Dermis microvascular lymphatic vessel endothelial cell (primary cell): ENCODE measurements around the gene STAM. TPM values are rescaled to one million over a fixed set of nuclear protein-coding genes. Genes with fewer than 3 reads are reported as not detected.
A peak's percentile ranks its signal among the peaks of the same experiment; 100 is the strongest.
"Not testable (repeated sequence)": the region's sequence is repeated elsewhere in the genome, so short reads cannot be mapped to it uniquely, and the experiment has no call there.

Experiments used
- DNase-seq, 2 donors: peaks; one replicate each; pipeline versions ENCODE4 v3.0.0 to v3.0.0-alpha.2; 2010; ENCODE audit warnings: low read depth in 2 of 2
- total RNA-seq: library from RNA; depleted of rRNA; stranded (reverse); fragments of >200 nt; gene quantifications from 2 replicates; pipeline ENCODE4 v1.2.1, GENCODE V29; 2014

The STAM gene
- total RNA-seq: 7.7 and 9.6 TPM in 2 replicates

GRCh38 chr10:17643755-17644484, at the start of gene STAM:
Gene STAM (plus strand): TSS chr10:17644151. CDS start chr10:17644340, 189 bp downstream.
- peak; percentile 78 to 95 for DNase-seq

DNA sequence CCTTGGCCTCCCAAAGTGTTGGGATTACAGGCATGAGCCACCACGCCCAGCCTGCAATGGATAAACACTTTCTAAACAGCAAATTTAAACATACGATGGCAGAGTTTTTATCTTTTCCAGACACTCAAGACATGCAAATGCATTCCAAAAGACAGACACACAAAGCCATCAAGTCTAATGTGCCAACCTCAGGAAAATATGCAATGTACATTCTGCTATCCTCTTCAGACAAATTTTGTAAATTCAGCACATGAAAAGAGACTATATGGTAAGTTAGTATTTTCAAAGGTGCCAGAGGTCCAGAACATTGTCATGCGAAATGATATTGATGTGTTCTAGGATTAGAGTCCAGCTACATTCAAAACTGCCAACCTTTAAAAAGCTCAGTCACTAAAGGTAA, 46.6 kb upstream of the STAM start:
- DNase-seq: no peak

DNA sequence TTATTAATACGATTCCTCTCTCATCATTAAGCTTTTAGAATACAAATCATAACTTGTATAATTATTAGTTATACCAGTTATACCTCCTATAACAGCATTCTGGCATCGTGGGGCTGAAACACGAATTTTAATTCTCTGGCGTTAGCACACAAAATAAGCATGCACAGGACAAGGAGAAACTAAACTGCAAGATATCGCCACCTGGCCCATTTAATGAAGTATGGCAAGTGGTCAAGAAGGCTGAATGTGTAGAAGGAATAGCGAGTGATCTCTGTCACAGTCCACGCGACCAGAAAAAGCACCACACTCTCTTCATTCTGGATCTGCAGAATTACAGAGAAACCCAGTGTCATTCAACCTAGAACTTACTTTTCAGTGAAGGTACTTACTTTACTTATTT, 44.9 kb upstream of the STAM start:
- peak in 1 of 2 donors; percentile 73 for DNase-seq

GRCh38 chr10:17605936-17606335, 38.0 kb upstream of the STAM start:
- DNase-seq: no peak

GRCh38 chr10:17606547-17607040, 37.4 kb upstream of the STAM start:
- no peak for DNase-seq

GRCh38 chr10:17607060-17607459, 36.9 kb upstream of the STAM start:
- no peak for DNase-seq

DNA sequence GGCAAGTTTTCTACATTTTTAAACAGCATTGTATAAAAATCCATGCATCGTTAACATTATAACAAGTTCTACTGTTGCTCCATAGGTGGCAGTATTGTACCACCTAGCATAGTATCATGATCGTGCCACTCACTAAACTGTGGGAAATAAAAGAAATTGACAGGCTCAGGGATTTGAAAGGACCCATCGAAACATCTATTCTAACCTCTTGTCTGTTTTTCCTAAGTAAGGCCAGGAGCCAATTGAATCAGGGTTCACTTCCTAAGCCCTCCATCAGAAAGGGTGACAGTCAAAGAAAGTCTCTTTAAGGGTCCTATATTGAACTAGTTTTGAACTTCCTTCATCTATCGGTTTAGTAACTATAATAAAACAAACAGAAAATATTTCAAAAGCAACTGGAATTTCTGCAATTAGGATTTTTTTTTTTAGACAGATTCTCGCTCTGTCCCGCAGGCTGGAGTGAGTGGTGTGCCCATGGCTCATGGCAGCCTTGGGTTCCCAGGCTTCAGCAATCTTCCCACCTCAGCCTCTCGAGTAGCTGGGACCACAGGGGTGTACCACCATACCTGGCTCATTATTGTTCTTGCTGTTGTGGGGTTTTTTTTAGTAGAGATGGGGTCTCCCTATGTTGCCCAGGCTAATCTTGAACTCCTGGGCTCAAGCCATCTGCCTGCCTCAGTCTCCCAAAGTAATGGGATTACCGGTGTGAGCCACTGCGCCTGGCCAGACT, 36.2 kb upstream of the STAM start:
- DNase-seq: peak; percentile 65 to 77

DNA sequence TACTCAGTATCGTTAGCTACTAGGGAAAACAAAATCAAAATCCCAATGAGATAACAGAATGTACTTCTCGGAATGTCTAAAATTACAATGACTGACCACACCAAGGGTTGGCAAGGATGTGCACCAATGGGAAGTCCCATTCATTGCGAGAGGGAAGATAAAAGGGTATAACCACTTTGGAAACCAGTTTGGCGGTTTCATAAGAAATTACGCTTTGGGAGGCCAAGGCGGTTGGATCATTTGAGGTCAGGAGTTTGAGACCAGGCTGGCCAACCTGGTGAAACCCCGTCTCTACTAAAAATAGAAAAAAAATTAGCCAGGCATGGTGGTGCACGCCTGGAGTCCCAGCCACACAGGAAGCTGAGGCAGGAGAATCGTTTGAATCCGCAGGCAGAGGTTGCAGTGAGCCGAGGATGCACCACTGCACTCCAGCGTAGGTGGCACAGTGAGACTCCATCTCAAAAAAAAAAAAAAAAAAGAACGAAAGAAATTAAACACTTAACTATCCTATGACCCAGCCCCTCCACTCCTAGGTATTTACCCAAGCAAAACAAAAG, 34.4 kb upstream of the STAM start:
- no peak for DNase-seq

GRCh38 chr10:17616403-17617030, 27.4 kb upstream of the STAM start:
- peak in 1 of 2 donors; percentile 63 for DNase-seq

GRCh38 chr10:17617031-17617911, 26.7 kb upstream of the STAM start, which contains the start of gene HACD1:
Gene HACD1 (minus strand): TSS chr10:17617374. CDS start chr10:17617339, 35 bp downstream.
- peak in 1 of 2 donors; percentile 75 for DNase-seq

DNA sequence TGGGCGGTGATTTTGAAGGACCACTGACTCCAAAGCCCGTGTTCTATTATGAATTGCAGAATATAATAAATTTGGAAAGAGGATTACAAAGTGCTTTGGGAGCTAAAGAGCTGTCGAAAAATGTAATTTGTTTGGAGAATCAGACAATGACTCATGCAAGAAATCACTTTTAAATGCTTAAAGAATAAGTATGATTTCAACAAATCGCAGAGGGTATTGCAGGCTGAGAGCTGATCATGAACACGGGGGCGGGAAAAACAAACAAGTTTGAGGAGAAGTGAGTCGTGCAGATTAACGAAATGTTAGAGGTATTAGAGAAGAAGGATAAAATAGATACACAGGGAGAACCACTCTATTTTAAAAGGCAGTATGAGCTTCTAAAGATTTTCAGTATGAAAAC, 21.9 kb upstream of the STAM start:
- DNase-seq: no peak

DNA sequence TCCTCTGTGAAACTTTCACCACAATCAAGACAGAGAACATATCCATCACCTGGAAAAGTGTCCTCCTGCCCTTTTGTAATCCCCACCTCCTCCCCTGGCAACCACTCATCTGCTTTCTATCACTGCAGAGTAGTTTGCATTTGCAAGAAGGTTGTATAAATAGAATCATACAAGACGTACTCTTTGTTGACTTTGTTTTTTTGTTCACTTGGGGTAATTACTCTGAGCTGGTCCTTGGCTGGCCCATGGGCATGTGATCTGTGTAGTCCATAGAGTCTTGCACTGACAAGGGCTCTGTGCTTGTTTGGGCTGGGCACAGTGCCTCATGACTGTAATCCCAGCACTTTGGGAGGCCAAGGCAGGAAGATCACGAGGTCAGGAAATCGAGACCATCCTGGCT, 19.0 kb upstream of the STAM start:
- no peak for DNase-seq

DNA sequence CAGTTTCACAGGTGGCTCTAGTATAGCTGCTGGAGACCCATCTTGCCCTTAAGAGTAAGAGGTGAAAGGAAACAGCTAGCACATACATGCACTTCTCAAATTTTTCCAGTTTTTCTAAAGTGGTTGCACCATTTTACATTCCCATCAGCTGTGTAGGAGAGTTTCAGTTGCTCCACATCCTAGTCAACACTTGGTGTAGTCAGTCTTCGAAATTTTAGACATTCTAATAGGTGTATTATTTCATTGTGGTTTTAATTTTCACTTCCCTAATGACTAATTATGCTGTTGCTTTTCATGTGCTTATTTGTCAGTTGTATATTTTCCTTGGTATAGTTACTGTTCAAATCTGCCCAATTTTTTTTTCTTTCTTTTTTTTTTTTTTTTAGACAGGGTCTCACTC, 17.3 kb upstream of the STAM start:
- no peak for DNase-seq

- not testable (repeated sequence) for DNase-seq
Measured at GRCh38 chr10:17632590-17632989, 11.4 kb upstream of the STAM start.

DNA sequence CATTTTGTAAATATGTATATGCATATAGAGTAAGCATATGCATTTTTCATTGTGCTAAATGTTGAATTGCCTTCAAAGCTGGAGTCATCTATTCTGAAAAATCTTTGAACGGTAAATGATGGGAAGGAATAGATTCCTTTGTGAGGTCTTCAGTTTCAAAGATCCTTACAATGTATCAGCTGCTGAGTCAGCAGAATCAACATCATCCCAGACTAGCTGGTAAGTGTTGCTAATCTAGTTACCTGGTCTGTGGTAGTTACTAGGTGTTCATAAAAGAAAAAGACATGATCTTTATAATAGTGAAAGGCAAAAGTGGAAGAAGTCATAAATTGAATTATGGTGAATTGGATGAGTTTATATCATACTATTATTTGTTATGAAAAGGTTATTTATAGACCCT, 10.6 kb upstream of the STAM start:
- no peak for DNase-seq

DNA sequence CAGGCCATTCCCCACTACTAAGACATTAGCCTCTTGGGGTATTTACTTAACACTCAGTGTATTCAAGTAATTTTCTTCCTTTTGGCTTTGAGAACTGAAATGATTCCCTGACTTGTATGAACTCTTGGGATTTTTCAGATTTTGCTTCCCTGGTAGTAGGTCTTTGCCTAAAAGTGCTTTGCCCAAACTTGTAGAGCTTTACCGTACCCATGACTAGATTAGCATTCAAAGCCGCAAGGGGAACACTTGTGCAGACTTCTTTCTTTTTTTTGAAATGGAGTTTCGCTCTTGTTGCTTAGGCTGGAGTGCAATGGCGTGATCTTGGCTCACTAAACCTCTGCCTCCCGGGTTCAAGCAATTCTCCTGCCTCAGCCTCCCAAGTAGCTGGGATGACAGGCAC, 6.1 kb upstream of the STAM start:
- DNase-seq: no peak

DNA sequence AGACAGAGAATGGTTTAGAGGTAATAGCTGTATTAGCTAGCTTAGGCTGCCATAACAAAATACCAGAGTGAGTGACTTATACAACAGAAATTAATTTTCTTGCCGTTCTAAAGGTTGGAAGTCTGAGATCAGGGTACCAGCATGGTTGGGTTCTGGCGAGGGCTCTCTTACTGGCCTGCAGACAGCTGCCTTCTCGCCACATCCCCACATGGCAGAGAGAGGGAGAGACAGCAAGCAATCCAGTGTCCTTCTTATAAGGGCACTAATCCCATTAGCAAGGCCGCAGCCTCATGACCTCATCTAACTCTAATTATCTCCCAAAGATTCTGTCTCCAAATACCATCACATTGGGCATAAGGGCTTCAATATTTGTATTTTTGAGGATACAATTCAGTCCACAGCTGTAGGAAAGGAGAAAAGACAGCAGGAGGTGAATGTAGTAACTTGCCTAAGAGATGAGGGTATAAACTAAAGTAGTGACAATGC, 3.6 kb upstream of the STAM start:
- no peak for DNase-seq

DNA sequence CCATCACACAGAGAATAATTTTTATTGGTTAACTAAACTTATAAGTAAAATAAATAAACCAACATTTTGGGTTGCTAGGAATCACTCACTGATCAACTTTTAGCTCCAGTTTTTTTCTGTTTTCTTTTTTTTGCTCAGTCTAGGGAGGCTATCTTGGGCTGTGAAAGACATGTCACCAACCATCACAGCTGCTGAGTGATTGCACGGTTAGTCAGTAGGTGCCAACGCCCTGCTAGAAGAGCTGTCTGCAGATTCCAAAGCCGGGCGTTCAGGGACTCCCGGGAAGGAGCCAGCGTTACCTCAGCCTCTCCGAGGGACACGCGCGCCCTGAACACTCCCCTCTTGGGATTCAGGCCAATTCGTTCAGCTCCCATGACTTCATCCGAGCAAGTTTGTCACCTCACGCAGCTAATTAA, 604 bp upstream of the STAM start:
- peak in 1 of 2 donors; percentile 82 for DNase-seq

DNA sequence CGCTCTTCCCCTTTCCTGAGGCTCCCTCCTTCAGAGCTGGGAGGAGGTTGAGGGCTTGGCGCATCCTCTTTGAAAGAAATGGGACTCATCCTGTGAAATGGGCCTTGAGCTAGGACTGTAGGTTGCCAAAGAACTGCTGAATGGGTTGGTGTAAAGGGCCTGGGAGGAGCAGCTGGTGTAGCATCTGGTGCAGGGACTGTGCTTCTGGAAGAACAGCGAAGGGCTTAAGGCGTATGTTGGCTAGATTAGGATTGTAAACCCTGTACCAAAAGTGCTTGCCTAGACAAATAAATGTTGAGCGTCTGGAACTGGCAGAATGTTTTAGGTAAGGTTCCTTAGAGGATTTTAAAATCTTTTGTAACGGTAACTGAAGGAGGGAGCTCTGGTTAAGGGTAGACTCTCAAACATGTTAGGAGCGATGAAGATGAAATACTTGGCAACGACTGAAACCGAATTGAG, 563 bp downstream of the STAM start:
- DNase-seq: peak; percentile 7 to 49

GRCh38 chr10:17645621-17646345, 1.8 kb downstream of the STAM start:
- peak in 1 of 2 donors; percentile 65 for DNase-seq
